IMR-90 (cell line): ENCODE data around the gene HOXC10. TPM values are rescaled to one million over a fixed set of nuclear protein-coding genes. Genes with fewer than 3 reads are reported as not detected.

ENCODE experiments used
- ATAC-seq: fragments of 200-7000 bp; cut with Tn5 transposase; 2 replicates; pipeline ENCODE4 v1.9.1; 2020; ENCODE audit warnings: low read depth, mild to moderate bottlenecking, moderate library complexity
- BruUV-seq: library from RNA; stranded (reverse); fragments of 400-500 nt; replicated peaks from 2 replicates; lab custom pipeline; 2021; lab: Mats Ljungman, UMichigan
- CTCF ChIA-PET: fragments of 300-600 bp; formaldehyde crosslinking; extraction: SDS; loops from one replicate; lab custom pipeline; 2021; ENCODE audit warnings: antibody characterized with exemption; lab: Yijun Ruan, JAX
- POLR2A ChIA-PET: fragments of 300-600 bp; sonication (Branson Sonifier 250); formaldehyde crosslinking; loops from one replicate; lab custom pipeline; 2022; ENCODE audit warnings: antibody characterized with exemption; ENCODE audit not compliant: unreplicated experiment; lab: Charles Lee
- DNase-seq: peaks from one replicate; pipeline ENCODE4 v3.0.0; 2013
- H2AFZ ChIP-seq: replicated peaks from 2 replicates; pipeline ENCODE3; 2013; ENCODE audit warnings: low read length, mild to moderate bottlenecking; ENCODE audit not compliant: poor library complexity
- H2AK5ac ChIP-seq: 2 replicates; pipeline ENCODE4 v1.6.1; 2013; ENCODE audit warnings: low read depth, low read length, inconsistent platforms
- H2AK9ac ChIP-seq: replicated peaks from 2 replicates; pipeline ENCODE3; 2013; ENCODE audit warnings: mild to moderate bottlenecking, low read depth, low read length, moderate library complexity; ENCODE audit not compliant: poor library complexity
- H2BK120ac ChIP-seq: 2 replicates; pipeline ENCODE4 v1.6.1; 2013; ENCODE audit warnings: low read depth, low read length, inconsistent platforms
- H2BK15ac ChIP-seq: 3 replicates; pipeline ENCODE4 v1.6.1; 2013; ENCODE audit warnings: low read depth, low read length, inconsistent platforms
- H2BK20ac ChIP-seq: 2 replicates; pipeline ENCODE4 v1.6.1; 2013; ENCODE audit warnings: low read depth, mild to moderate bottlenecking, inconsistent platforms, low read length, moderate library complexity
- H2BK5ac ChIP-seq: 2 replicates; pipeline ENCODE4 v1.6.1; 2013; ENCODE audit warnings: mild to moderate bottlenecking, low read depth, low read length, inconsistent platforms; ENCODE audit not compliant: poor library complexity, severe bottlenecking
- H3K14ac ChIP-seq: replicated peaks from 2 replicates; pipeline ENCODE4 v1.6.1; 2013; ENCODE audit warnings: low read depth, low read length, inconsistent platforms
- H3K18ac ChIP-seq: 2 replicates; pipeline ENCODE4 v1.6.1; 2013; ENCODE audit warnings: low read depth, low read length, control low read depth
- H3K23ac ChIP-seq: 2 replicates; pipeline ENCODE4 v1.6.1; 2013; ENCODE audit warnings: low read depth, low read length, inconsistent platforms
- H3K27ac ChIP-seq: 2 replicates; pipeline ENCODE4 v1.5.1; 2013; ENCODE audit warnings: mild to moderate bottlenecking, control low read depth, low read length; ENCODE audit not compliant: insufficient read depth
- H3K27me3 ChIP-seq: 2 replicates; pipeline ENCODE4 v1.6.1; 2013; ENCODE audit warnings: low read length; ENCODE audit not compliant: control insufficient read depth, insufficient read depth
- H3K36me3 ChIP-seq: 2 replicates; pipeline ENCODE4 v1.6.1; 2013; ENCODE audit warnings: low read length, mixed read lengths; ENCODE audit not compliant: control insufficient read depth, insufficient read depth
- H3K4ac ChIP-seq: 2 replicates; pipeline ENCODE4 v1.6.1; 2013; ENCODE audit warnings: low read depth, low read length, inconsistent platforms
- H3K4me1 ChIP-seq: 2 replicates; pipeline ENCODE4 v1.6.1; 2013; ENCODE audit warnings: low read length, mixed read lengths; ENCODE audit not compliant: control insufficient read depth, insufficient read depth
- H3K4me2 ChIP-seq: 2 replicates; pipeline ENCODE4 v1.6.1; 2013; ENCODE audit warnings: low read depth, mild to moderate bottlenecking, control low read depth, low read length, moderate library complexity
- H3K4me3 ChIP-seq: 2 replicates; pipeline ENCODE4 v1.5.1; 2013; ENCODE audit warnings: low read depth, mild to moderate bottlenecking, control low read depth, low read length, moderate library complexity; ENCODE audit not compliant: insufficient read depth
- H3K56ac ChIP-seq: 2 replicates; pipeline ENCODE4 v1.6.1; 2013; ENCODE audit warnings: low read length, inconsistent platforms; ENCODE audit not compliant: insufficient read depth; ENCODE audit errors: extremely low read depth
- H3K79me1 ChIP-seq, 2 experiments: 2 replicates each; pipeline ENCODE4 v1.6.1; 2013; ENCODE audit warnings: low read length in 2 of 2, inconsistent platforms in 1 of 2, low read depth in 1 of 2
- H3K9ac ChIP-seq: 2 replicates; pipeline ENCODE4 v1.6.1; 2013; ENCODE audit warnings: low read depth, low read length, control low read depth
- H3K9me1 ChIP-seq: 2 replicates; pipeline ENCODE4 v1.6.1; 2013; ENCODE audit warnings: low read length, inconsistent platforms; ENCODE audit not compliant: insufficient read depth
- H3K9me3 ChIP-seq: 2 replicates; pipeline ENCODE4 v1.6.1; 2013; ENCODE audit warnings: low read length; ENCODE audit not compliant: control insufficient read depth, insufficient read depth
- H4K20me1 ChIP-seq: 2 replicates; pipeline ENCODE4 v1.6.1; 2013; ENCODE audit warnings: low read length, inconsistent platforms; ENCODE audit not compliant: insufficient read depth
- H4K5ac ChIP-seq: 2 replicates; pipeline ENCODE4 v1.6.1; 2013; ENCODE audit warnings: mild to moderate bottlenecking, low read depth, low read length, control low read depth
- H4K8ac ChIP-seq, 2 experiments: 2 replicates each; pipeline ENCODE4 v1.6.1; 2013; ENCODE audit warnings: low read depth in 2 of 2, low read length in 2 of 2, control low read depth in 1 of 2, inconsistent platforms in 1 of 2
- H4K91ac ChIP-seq: 2 replicates; pipeline ENCODE4 v1.6.1; 2013; ENCODE audit warnings: low read depth, low read length, inconsistent platforms; ENCODE audit not compliant: insufficient read depth
- MAZ ChIP-seq: IDR thresholded peaks from 2 replicates; pipeline ENCODE4 v1.6.1; 2012; ENCODE audit warnings: low read depth, mild to moderate bottlenecking, low read length, improper control_type of control experiment, moderate library complexity, borderline replicate concordance
- RCOR1 ChIP-seq: IDR thresholded peaks from 2 replicates; pipeline ENCODE4 v1.6.1; 2012; ENCODE audit warnings: mild to moderate bottlenecking, low read length, improper control_type of control experiment; ENCODE audit not compliant: insufficient replicate concordance
- WGBS, 2 experiments: methylation state at CpG; one replicate each; pipeline versions ENCODE4 v1.1.5 to v1.1.7; 2013; ENCODE audit warnings: missing lambda C conversion rate in 2 of 2; ENCODE audit not compliant: insufficient read length in 1 of 2; ENCODE audit errors: extremely low coverage in 2 of 2; 5-methylcytosine and 5-hydroxymethylcytosine counted together
- dilution Hi-C: fragments of 300-500 bp; cut with HindIII; formaldehyde crosslinking; loops from one replicate; pipeline ENCODE4 v1.14.3; 2018; ENCODE audit warnings: low sequenced_read_pairs; ENCODE audit not compliant: unreplicated experiment
- in situ Hi-C: fragments of 300-500 bp; cut with MboI; formaldehyde crosslinking; loops from 3 replicates; pipeline ENCODE4 v1.14.3; 2019; ENCODE audit warnings: low sequenced_read_pairs, inconsistent platforms, mixed read lengths
- intact Hi-C: fragments of 100-400 bp; cut with micrococcal nuclease; formaldehyde crosslinking; loops from 2 replicates; pipeline ENCODE4 v1.10.0; 2022
- polyA plus RNA-seq, 3 experiments: library from polyadenylated mRNA; depleted of rRNA; stranded (reverse); fragments of >200 nt; gene quantifications; 2 replicates each; pipeline ENCODE4 v1.2.3, GENCODE V29; 2012; ENCODE audit warnings: low replicate concordance in 1 of 3
- total RNA-seq: library from RNA; depleted of rRNA; stranded (reverse); fragments of >200 nt; gene quantifications from 2 replicates; pipeline ENCODE4 v1.2.3, GENCODE V29; 2012
- TF ChIP-seq, protein P1 (sequence below): conservative IDR thresholded peaks from 2 replicates; pipeline ENCODE4 v1.5.1; 2012; ENCODE audit warnings: mild to moderate bottlenecking, low read depth, low read length, improper control_type of control experiment

Gene HOXC10
- total and polyA plus RNA-seq, 2 of the 4 experiments (the other 2 are of a cell fraction), result 0.15 TPM; not detected in 1

GRCh38 chr12:54024581-54025305 is 39.8 kb downstream of the HOXC10 start:
- Histone ChIP-seq H3K4ac (no peak overlapping the region), H2AK5ac (no peak overlapping the region), H3K9me3 (no peaks in the 10 kb centered on the region), H3K4me3 (no peak overlapping the region), H2AK9ac (no peak overlapping the region), H2BK20ac (no peak overlapping the region), H4K5ac (no peak overlapping the region), H2AFZ (no peak overlapping the region), H3K79me1 (no peaks in the 10 kb centered on the region), H4K8ac (no peak overlapping the region), H3K14ac (no peak overlapping the region), H2BK120ac (no peak overlapping the region), H3K27me3 (peaks cover 87% of the 10 kb centered on the region), H4K20me1 (no peaks in the 10 kb centered on the region), H4K91ac (no peak overlapping the region), H3K27ac (no peak overlapping the region), H3K23ac (no peak overlapping the region), H3K4me2 (no peak overlapping the region), H2BK15ac (no peak overlapping the region), H3K56ac (no peak overlapping the region), H3K36me3 (no peaks in the 10 kb centered on the region), H3K9ac (no peak overlapping the region), H3K18ac (no peak overlapping the region), H3K9me1 (no peaks in the 10 kb centered on the region), H2BK5ac (no peak overlapping the region), H3K4me1 (no peaks in the 10 kb centered on the region)
- BruUV-seq, result no TSS peak
- CTCF ChIA-PET, result interaction anchor here (0.5 to 2.4 kb wide), 3 partner anchors 8 to 182 kb away, joined by 4 to 7 read pairs (median 7); no protein-coding TSS in a partner anchor
- intact Hi-C loops, result no loop called here
- no peak for DNase-seq
- no CpG with 5 or more reads among the region's 5 CpGs for WGBS, 2 experiments
- in situ Hi-C loops, result no loop called here
- TF ChIP-seq MAZ, result no peak
- TF ChIP-seq RCOR1, result no peak
- TF ChIP-seq, protein P1, sequence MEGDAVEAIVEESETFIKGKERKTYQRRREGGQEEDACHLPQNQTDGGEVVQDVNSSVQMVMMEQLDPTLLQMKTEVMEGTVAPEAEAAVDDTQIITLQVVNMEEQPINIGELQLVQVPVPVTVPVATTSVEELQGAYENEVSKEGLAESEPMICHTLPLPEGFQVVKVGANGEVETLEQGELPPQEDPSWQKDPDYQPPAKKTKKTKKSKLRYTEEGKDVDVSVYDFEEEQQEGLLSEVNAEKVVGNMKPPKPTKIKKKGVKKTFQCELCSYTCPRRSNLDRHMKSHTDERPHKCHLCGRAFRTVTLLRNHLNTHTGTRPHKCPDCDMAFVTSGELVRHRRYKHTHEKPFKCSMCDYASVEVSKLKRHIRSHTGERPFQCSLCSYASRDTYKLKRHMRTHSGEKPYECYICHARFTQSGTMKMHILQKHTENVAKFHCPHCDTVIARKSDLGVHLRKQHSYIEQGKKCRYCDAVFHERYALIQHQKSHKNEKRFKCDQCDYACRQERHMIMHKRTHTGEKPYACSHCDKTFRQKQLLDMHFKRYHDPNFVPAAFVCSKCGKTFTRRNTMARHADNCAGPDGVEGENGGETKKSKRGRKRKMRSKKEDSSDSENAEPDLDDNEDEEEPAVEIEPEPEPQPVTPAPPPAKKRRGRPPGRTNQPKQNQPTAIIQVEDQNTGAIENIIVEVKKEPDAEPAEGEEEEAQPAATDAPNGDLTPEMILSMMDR, result no peak
- POLR2A ChIA-PET, result no interaction called here
- ATAC-seq, result no peak
- dilution Hi-C loops, result no loop called here
